ENCODE measurements around the gene FAT1.

Gene FAT1

GRCh38 chr4:186642998-186643397, 80.7 kb downstream of the FAT1 start:
- no peak overlapping the region for H3K27ac Mint-ChIP-seq
- no peak for DNase-seq
- H3K36me3 Mint-ChIP-seq (ENCODE audit: insufficient read depth) = no peaks in the 10 kb centered on the region
- no peak for ATAC-seq (replicated peaks)
- H3K4me3 Mint-ChIP-seq = no peak overlapping the region
- peaks cover 0 to 6% of the 10 kb centered on the region in 2 donors for H3K27me3 Mint-ChIP-seq
- H3K4me1 Mint-ChIP-seq (ENCODE audit: low read depth in 2 of 2) = no peaks in the 10 kb centered on the region
- H3K9me3 Mint-ChIP-seq = peaks cover 2 to 6% of the 10 kb centered on the region in 2 donors

DNA sequence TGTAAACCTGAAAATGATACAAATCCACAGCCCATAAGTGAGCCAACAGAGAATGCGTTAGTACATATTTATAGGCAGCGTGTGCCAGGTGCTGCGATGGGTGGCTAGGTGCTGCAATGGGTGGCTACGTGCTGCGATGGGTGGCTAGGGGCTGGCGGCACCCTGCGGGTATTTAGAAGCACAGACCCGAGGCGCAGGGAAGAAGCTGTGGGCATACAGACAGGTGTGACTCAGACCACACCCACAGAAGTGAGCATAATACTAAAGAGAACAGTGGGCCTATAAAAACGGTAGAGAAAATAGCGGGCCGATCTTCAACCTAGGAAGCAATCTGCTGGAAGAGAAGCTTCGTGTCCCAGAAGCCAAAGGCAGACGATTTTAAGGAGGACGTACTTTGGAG, 81.1 kb downstream of the FAT1 start:
- Mint-ChIP-seq H3K27me3 (peaks cover 0 to 6% of the 10 kb centered on the region in 2 donors), H3K4me3 (no peak overlapping the region), H3K27ac (no peak overlapping the region), H3K9me3 (peaks cover 2 to 6% of the 10 kb centered on the region in 2 donors), H3K36me3 (ENCODE audit: insufficient read depth) (no peaks in the 10 kb centered on the region), H3K4me1 (ENCODE audit: low read depth in 2 of 2) (no peaks in the 10 kb centered on the region)
- DNase-seq (no peak), ATAC-seq (replicated peaks) (no peak)

DNA sequence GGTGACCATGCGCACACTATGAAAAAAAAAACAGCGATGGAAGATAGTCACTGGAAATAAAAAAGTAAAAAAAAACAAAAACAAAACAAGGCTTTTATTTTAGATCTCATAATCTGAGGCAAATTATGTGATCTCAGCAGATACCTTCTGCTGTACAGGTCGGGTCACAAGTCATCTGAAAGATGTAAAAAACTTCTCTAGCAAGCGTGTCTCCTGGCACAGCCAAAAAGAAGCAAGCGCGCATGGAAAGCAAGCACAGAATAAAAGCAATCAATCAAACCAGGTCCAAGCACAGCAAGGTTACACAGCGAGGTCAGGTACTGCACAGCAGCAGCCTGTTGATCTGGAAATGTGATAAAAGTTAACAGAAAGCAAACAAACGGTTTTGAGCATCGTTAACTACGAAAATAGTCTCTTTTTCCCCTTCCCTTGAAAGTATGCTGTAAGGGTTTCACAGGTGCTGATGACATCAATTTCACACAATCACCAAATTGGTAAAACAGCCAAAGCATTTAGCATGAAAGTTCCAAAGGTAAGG, 89.0 kb downstream of the FAT1 start:
- ATAC-seq (replicated peaks) (no peak), DNase-seq (no peak)
- Mint-ChIP-seq H3K9me3 (peaks cover 9 to 15% of the 10 kb centered on the region in 2 donors), H3K27me3 (no peaks in the 10 kb centered on the region), H3K4me3 (no peak overlapping the region), H3K4me1 (ENCODE audit: low read depth in 2 of 2) (no peaks in the 10 kb centered on the region), H3K36me3 (ENCODE audit: insufficient read depth) (no peaks in the 10 kb centered on the region), H3K27ac (no peak overlapping the region)

DNA sequence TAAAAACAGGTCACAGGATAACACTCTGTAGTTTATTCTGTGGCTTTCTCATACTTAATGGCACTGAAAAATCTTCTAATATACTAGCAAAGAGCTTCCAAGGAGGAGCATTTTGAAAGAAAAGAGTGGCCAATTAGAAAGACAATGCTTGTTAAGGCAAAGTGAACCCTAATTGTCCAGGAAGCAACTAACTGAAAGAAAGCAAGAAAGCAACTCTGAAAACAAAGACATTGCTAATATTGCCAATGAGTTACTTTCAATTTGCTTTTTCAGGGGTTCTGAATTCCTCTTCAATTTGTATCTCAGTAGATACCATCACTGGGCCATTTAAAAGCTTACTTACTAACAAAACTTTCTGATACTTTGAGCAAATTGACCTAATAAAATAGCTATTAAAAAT, 89.8 kb downstream of the FAT1 start:
- Mint-ChIP-seq H3K27me3 (no peaks in the 10 kb centered on the region), H3K27ac (no peak overlapping the region), H3K36me3 (ENCODE audit: insufficient read depth) (no peaks in the 10 kb centered on the region), H3K4me3 (no peak overlapping the region), H3K4me1 (ENCODE audit: low read depth in 2 of 2) (no peaks in the 10 kb centered on the region), H3K9me3 (peaks cover 10 to 15% of the 10 kb centered on the region in 2 donors)
- no peak for ATAC-seq (replicated peaks)
- DNase-seq = no peak

DNA sequence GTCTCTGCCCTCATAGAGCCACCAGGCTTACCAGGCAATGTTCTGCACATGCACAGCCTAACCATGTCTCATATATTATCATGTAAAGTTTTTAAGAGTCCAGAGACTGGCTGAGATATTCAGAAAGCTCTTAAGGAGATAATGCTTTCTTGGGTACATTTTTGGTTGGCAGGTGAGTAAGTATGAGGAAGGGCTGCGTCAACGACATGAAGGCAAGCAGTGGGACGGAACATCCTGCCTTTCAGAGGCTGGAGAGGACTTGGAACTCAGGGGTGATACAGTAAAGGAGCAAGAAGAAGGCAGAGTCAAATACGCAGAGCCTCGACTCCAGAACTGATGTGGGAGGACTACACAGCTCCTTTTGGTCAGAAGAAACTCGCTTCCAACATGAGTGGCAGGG, 93.5 kb downstream of the FAT1 start:
- no peaks in the 10 kb centered on the region for H3K27me3 Mint-ChIP-seq
- DNase-seq = no peak
- no peaks in the 10 kb centered on the region for H3K36me3 Mint-ChIP-seq (ENCODE audit: insufficient read depth)
- H3K9me3 Mint-ChIP-seq = peaks cover 10 to 15% of the 10 kb centered on the region in 2 donors
- H3K27ac Mint-ChIP-seq = no peak overlapping the region
- H3K4me3 Mint-ChIP-seq = no peak overlapping the region
- H3K4me1 Mint-ChIP-seq (ENCODE audit: low read depth in 2 of 2) = peaks cover 5 to 6% of the 10 kb centered on the region in 2 donors
- no peak for ATAC-seq (replicated peaks)

DNA sequence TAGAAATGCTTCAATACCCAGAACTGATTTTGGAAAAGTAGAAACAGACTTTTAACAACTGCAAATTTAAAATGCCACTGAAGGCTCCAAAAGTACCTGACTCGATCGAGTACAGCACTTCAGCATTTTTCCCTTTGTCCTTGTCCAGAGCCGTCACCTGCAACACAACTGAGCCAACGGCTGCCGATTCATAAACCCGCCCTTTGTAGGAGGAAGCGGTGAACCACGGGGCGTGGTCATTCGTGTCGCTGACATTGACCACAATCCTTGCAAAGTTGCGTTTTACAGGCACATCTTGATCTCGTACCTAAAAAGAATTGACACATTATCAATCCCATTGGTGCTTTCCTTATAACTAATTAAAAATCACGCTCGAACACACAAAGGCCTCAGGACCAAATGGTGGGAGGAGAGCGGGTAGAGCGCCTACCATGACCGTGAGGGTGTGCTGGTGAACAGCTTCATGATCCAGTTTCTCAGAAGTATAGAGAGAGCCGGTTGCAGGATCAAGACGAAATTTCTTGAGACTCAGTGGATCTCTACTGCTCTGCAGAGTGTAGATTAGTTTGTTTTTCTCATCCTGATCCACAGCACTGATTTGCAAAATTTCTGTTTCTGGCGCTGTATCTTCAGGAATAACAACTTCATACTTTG, 95.5 kb downstream of the FAT1 start:
- Mint-ChIP-seq H3K36me3 (ENCODE audit: insufficient read depth) (no peaks in the 10 kb centered on the region), H3K9me3 (peaks cover 10 to 20% of the 10 kb centered on the region in 2 donors), H3K27me3 (peaks cover 0 to 5% of the 10 kb centered on the region in 2 donors), H3K4me3 (peak overlapping the region; percentile 22 to 46), H3K4me1 (ENCODE audit: low read depth in 2 of 2) (peaks cover 5 to 6% of the 10 kb centered on the region in 2 donors), H3K27ac (no peak overlapping the region)
- peak; percentile 17 for ATAC-seq (replicated peaks)
- no peak for DNase-seq

DNA sequence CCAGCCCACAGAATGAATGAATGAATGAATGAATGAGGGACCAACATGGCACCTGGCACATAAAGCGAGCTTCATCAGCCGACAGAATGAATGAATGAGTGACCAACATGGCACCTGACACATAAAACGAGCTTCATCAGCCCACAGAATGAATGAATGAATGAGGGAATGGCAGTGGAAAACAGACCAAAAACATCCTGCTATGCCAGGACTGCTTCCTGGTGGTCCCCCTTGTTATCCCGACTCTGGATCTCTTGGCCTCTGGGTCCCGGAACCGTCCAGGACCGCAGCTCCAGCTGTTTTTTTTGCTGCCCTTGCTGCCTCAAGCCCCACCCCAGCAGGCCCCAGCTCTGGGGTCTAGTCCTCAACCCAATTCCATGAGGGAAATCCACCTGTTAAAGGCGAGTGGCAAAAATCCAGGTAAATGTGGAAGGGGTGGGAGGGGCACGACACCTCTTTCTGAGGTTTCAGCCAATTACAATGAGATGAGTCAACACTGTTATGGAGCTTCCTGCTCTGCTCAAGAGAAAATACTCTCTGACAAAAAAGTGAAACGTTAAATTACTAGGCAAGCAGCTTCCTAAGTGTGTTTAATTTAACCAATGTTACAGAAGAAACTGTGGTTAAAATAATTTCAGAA, 96.3 kb downstream of the FAT1 start:
- Mint-ChIP-seq H3K4me1 (ENCODE audit: low read depth in 2 of 2) (peaks cover 5 to 6% of the 10 kb centered on the region in 2 donors), H3K27ac (no peak overlapping the region), H3K4me3 (peak overlapping the region in 1 of 2 donors; percentile 56), H3K27me3 (peaks cover 0 to 6% of the 10 kb centered on the region in 2 donors), H3K36me3 (ENCODE audit: insufficient read depth) (no peaks in the 10 kb centered on the region), H3K9me3 (peaks cover 10 to 24% of the 10 kb centered on the region in 2 donors)
- DNase-seq (no peak), ATAC-seq (replicated peaks) (no peak)

- H3K4me1 Mint-ChIP-seq (ENCODE audit: low read depth in 2 of 2) = peaks cover 5 to 6% of the 10 kb centered on the region in 2 donors
- no peaks in the 10 kb centered on the region for H3K36me3 Mint-ChIP-seq (ENCODE audit: insufficient read depth)
- DNase-seq (no peak), ATAC-seq (replicated peaks) (no peak)
- H3K9me3 Mint-ChIP-seq = peaks cover 2 to 9% of the 10 kb centered on the region in 2 donors
- H3K27me3 Mint-ChIP-seq = peaks cover 0 to 6% of the 10 kb centered on the region in 2 donors
- H3K4me3 Mint-ChIP-seq = no peak overlapping the region
- H3K27ac Mint-ChIP-seq = no peak overlapping the region
Measured at GRCh38 chr4:186624951-186625350, 98.7 kb downstream of the FAT1 start.

DNA sequence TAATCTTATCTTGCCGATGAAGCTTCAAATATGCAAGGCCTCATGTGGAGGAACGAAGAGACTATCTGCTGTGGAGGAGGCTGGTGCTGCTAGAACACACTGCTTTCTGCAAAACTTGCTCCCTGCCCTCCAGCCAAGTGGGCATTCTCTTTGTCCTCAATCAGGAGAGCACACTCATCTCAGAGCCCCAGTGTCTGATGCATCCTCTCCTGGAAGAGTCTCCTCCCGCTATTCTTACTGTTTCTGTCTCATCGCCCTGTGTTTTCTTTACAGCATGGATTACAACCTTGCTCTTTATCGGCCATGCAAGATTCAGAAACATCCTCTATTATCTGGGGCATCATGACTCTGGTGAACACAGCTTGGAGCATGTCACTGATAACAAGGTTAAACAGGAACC, 100.1 kb downstream of the FAT1 start:
- Mint-ChIP-seq H3K4me1 (ENCODE audit: low read depth in 2 of 2) (peaks cover 5 to 6% of the 10 kb centered on the region in 2 donors), H3K27me3 (peaks cover 0 to 6% of the 10 kb centered on the region in 2 donors), H3K36me3 (ENCODE audit: insufficient read depth) (no peaks in the 10 kb centered on the region), H3K4me3 (no peak overlapping the region), H3K9me3 (peaks cover 0 to 9% of the 10 kb centered on the region in 2 donors), H3K27ac (no peak overlapping the region)
- no peak for ATAC-seq (replicated peaks)
- no peak for DNase-seq

DNA sequence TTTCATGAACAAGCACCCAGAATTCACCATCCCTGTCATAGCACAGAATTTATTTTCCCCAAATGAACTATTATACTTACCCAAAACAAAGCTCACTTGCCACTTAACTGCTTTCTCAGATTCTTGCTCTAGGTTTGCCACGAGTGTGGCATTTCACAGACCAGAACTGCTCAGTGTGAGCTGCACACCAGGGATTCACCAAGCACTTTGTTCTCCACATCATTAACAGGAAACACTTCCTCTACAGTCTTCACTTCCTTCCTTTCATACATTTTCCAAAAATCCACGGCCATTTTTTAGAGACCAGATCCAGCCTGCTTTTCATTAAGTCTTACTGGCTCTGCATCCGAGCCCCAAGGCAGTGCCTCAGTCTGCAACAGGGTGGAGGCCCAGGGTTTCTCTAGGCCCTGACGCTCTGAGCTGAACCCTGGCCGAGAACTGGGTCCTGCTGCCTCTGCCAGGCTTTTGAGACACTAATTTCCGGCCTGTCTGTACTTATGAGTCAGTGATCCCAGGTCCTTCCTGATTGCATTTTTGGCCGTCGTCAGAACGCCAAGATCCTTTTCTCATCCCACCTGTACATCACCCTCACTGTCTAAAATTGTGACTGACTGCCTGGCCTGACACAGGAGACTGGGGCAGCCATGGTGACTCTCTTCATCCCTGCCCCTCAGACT, 100.7 kb downstream of the FAT1 start:
- peaks cover 2% of the 10 kb centered on the region in 2 donors for H3K4me1 Mint-ChIP-seq (ENCODE audit: low read depth in 2 of 2)
- H3K4me3 Mint-ChIP-seq = no peak overlapping the region
- peaks cover 0 to 9% of the 10 kb centered on the region in 2 donors for H3K9me3 Mint-ChIP-seq
- DNase-seq (no peak), ATAC-seq (replicated peaks) (no peak)
- no peak overlapping the region for H3K27ac Mint-ChIP-seq
- H3K36me3 Mint-ChIP-seq (ENCODE audit: insufficient read depth) = no peaks in the 10 kb centered on the region
- peaks cover 0 to 6% of the 10 kb centered on the region in 2 donors for H3K27me3 Mint-ChIP-seq

DNA sequence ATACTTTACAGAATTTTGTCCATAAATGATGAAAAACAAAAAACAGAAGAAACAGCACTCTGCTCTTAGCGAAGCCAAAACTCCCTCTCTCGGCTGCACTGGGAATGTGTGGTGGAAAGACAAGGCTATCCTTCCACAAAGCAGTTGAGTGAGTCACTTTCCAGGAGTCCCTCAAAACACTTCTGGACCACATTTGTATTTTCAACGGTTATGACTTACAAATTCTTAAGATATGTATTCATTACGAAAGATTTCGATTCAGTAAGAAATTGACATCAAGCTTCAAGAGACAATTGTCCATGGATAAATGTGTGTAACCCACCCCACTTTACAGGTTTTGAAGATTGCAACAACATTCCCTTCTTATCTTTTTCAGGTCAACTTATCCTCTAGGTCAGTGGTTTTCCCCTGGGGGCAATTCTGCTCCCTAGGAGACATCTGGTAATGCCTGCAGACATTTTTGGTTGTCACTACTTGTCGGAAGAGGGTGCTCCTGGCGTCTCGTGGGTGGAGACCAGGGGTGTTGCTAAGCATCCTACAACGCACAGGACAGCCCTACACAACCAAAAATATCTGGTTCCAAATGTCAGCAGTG, 101.6 kb downstream of the FAT1 start:
- Mint-ChIP-seq H3K36me3 (ENCODE audit: insufficient read depth) (no peaks in the 10 kb centered on the region), H3K9me3 (peaks cover 0 to 9% of the 10 kb centered on the region in 2 donors), H3K4me3 (no peak overlapping the region), H3K27me3 (peaks cover 0 to 6% of the 10 kb centered on the region in 2 donors), H3K4me1 (ENCODE audit: low read depth in 2 of 2) (no peaks in the 10 kb centered on the region), H3K27ac (no peak overlapping the region)
- no peak for DNase-seq
- ATAC-seq (replicated peaks) = no peak

GRCh38 chr4:186619088-186619487, 104.6 kb downstream of the FAT1 start:
- Mint-ChIP-seq H3K27me3 (peaks cover 0 to 6% of the 10 kb centered on the region in 2 donors), H3K36me3 (ENCODE audit: insufficient read depth) (no peaks in the 10 kb centered on the region), H3K27ac (no peak overlapping the region), H3K4me1 (ENCODE audit: low read depth in 2 of 2) (no peaks in the 10 kb centered on the region), H3K9me3 (peaks cover 1 to 9% of the 10 kb centered on the region in 2 donors), H3K4me3 (no peak overlapping the region)
- DNase-seq (no peak), ATAC-seq (replicated peaks) (no peak)

DNA sequence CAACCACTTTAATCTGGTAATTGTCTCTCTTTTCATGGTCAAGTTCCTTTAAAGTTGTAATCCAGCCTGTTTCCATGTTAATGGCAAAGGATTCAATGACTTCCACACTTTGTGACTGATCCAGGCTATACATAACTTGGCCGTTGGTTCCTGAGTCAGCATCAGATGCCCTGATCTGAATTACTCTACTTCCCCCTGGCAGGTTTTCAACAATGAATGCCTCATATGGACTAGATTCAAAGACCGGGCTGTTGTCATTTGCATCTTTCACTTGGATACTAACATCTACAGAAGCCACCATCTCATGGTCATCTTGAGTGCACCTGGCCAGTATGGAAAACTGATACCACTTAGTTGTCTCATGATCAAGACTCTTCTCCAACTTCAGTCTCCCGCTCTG, 105.7 kb downstream of the FAT1 start:
- DNase-seq = no peak
- peaks cover under 1 to 1% of the 10 kb centered on the region in 2 donors for H3K9me3 Mint-ChIP-seq
- no peaks in the 10 kb centered on the region for H3K4me1 Mint-ChIP-seq (ENCODE audit: low read depth in 2 of 2)
- no peak for ATAC-seq (replicated peaks)
- no peak overlapping the region for H3K4me3 Mint-ChIP-seq
- H3K27ac Mint-ChIP-seq = no peak overlapping the region
- H3K36me3 Mint-ChIP-seq (ENCODE audit: insufficient read depth) = no peaks in the 10 kb centered on the region
- no peaks in the 10 kb centered on the region for H3K27me3 Mint-ChIP-seq

Measured in effector memory CD8-positive, alpha-beta T cell (primary cell).